ENCODE results near the gene WBP11.

WBP11 gene

DNA sequence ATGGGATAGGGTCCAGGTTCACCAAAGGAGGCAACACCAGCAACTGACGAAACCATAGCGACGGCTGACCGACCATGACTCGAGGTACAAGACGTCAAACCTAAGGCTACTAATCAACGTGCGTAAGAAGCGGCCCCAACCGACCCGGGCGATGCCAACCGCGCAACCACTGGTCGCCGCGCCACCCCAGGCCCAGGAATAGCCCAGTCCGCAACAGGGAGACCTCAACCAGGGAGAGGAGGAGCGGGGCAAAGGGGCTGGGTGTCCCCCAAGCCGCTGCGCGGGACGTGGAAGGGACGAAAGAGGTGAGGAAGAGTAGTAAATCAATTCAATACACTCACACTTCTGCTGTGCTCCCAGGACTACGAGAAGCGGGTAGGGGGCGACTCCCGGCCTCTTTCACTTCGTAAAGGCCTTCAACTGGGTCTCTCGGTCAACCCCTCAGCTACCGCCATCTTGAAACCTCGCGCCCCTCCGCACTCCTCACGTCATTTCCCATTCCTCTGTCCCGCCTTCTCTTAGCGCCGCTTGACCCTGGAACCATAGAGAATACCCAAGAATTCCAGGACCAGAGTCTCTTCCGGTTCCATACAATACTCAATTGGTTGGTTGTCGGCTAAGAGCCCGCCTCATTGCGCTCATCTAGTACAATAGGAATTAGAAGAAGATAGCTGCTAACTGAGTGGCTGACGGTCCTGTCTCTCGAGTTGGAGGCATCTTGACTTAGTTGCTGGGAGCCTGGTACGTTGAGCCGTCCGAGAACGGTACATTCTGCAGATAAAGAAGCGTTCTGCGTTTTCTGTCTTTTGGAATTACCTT, at the start of gene WBP11, which contains the start of gene C12orf60:
TSS of gene WBP11 (minus strand) at position 468 of the 819 bp plus-strand sequence. CDS start 2,095 bp downstream, outside the sequence.
TSS of gene C12orf60 (plus strand) at position 660 of the 819 bp plus-strand sequence. CDS start 19,266 bp downstream, outside the sequence.
- peak; percentile 100 for DNase-seq

DNA sequence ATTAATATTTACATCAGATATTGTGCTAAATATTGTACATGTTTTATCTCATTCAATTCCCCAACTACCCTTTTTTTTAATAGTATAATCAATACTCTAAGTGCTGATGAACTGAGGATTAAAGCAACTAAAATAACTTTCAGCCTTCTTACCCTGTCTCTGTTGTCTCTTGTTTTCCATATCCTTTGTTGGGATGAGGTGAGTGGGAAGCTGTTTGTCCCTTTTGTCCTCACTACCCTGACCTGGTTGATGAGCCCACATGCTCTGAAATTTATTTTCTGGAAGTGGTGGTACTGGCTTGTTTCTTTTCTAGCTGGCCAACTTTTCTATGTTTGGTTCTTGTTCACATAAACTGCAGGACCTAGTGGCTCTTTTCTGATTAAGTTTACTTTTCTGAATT, 49.6 kb upstream of the WBP11 start:
- no peak for DNase-seq

DNA sequence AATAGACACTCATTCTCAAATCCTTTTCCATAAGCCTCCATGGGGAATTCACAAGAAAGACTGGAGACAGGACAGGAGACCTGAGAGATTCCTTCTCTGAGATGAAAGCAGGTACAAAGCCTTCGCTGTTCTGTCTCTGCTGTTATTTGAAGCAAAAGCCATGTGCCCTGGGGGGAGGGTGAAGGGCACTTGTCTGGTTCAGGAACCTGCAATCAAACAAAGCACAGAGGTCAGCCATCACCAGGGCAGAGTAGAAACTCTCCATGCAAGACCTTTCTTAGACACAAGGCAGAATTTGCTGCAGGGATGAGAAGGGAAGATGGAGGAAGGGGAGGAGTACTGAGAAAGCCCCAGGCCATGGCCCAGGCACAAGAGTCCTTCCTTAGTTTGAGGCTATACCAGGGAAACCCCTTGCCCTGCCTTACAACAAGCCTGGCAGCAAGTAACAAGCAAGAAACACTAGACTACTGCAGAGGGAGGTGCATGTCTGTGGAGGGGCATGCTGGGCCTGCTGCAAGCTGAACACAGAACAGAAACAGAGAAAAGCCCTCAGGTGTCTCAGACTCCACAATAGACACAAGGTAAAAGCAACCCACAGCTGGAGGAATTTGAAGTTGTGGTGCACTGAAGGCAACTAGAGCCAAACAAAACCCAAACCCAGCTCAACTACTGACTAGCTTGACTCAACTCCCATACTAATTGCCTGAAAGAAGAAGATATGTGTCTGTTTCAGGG, 47.8 kb upstream of the WBP11 start:
- no peak for DNase-seq

DNA sequence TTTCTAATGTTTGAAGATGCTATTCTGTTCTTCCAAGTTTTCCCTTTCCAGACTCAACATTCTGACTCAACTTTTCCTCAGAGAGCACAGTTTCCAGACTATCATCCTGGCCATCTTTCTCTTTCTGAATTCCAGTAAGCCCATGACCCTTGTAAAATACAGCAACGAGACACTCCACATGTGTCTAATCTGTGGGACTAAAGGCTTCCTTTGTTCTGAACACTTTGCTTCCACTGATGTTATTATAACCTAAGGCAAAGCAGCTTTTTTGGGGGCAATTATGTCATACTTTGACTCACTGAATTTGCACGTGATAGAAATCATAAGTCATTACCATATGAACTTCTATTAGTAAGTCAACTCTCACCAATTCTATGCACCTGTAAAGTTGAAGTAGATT, 46.4 kb upstream of the WBP11 start:
- DNase-seq: no peak

DNA sequence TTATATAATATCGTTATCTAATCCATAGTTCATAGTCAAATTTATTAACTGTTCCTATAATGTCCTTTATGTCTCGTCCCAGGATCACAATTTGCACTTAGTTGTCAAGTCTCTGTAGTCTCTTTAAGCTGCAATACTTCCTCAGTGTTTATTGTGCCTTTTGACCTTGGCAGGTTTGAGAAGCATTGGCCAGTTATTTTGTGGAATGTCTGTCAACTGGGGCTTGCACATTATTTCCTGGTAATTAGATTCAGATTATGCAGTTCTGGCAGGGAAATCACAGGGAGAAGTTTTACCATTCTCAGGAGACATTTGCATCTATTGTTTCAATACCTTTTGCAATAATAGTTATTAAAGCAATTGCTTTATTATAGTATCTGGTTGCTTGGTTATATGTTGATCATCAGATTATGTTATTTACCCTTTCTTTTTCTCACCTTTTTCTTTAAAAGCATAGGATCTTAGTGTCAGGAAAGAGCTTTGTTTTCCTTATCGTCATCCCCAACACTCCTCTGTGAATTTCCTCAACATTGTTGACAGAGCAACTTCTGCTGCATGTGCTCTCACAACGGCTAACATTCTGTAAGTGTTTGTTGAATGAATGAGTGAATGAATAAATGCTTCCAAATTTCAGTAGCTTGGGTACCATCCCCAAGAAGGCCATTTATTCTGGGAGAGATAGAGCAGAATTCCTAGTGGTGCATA, 43.8 kb upstream of the WBP11 start:
- no peak for DNase-seq

DNA sequence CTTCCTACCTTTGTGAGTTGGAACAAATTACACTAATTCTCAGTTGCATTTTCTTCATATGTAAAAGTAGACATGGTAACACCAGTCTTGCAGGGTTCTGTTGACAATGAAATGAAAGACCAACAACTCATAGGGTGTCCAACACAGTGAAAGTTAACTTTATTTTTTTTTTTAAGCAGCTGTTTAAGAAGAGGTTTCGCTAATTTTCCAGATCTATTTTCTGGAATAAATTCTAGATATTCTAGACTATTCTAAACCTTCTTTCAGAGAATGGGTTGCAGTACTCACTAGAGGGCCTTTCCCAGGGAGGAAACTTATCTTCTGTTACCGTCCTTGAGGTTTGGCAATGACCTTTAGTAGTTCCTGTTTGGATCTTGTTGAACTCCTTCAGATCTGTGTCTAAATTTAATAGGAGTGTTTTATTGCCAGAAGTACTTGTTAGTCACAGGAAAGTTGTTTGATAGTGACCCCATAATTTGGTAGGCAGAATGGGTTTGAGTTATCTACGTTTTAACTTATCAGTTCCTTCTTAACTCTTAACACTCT, 42.8 kb upstream of the WBP11 start:
- DNase-seq: no peak

DNA sequence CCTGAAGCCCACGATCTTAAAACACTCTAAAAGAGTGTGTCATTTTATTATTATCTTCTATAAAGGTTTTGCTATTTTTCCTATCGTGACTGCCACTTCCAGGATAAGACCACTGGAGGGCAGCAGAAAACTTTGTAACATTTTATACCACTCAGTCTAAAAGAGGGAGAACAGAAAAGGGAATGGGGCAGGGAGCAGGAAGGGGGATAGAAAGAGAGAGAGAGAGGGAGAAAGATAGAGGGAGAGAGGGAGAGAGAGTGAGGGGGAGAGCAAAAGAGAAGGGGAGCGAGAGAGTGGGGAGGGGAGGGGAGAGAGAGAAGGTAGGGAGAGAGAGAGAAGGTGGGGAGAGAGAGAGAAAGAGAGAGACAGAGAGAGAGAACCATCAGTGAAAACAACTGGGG, 42.1 kb upstream of the WBP11 start:
- peak; percentile 48 for DNase-seq

DNA sequence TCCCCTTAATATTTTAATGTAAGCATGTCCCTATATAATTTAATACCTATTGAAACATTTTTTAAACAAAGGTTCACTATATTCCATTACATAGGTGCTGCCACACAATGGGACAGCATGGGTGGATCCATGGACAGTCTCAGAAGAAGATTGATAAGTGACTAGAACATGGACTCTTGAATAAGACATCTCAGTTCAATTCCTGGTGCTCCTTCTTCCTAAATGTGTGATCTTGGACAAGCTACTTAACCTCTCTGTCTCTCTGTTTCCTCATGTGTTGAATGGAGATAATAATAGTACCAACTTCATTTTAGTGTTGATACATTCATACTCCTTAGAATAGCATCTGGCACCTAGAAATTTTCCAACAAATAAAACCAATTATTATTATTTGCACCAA, 41.1 kb upstream of the WBP11 start:
- DNase-seq: no peak

DNA sequence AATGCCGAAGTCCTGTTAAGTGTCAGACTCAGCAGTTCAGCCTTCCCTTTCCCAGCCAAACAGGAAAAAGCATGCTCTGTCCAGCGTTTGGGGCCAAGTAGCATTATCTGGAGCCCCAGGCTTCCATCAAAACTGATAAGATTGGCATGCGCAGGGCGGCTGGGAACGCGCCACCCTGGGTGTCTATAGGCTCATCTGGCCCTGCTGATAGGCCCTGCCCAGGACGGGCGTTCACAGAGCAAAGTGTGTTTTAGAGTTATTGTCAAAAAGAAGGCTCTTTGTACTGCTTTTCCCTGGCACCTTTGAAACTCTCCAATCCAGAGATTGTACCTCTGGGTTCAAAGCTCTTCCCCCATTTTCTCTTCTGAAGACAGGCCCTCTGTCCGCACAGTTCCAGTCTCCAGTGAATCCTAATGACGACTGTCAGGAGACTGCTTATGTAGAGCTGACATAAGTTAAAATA, 40.2 kb upstream of the WBP11 start, which contains the start of gene ART4:
TSS of gene ART4 (minus strand) at position 102 of the 463 bp plus-strand sequence. CDS start 413 bp downstream, outside the sequence.
- no peak for DNase-seq

DNA sequence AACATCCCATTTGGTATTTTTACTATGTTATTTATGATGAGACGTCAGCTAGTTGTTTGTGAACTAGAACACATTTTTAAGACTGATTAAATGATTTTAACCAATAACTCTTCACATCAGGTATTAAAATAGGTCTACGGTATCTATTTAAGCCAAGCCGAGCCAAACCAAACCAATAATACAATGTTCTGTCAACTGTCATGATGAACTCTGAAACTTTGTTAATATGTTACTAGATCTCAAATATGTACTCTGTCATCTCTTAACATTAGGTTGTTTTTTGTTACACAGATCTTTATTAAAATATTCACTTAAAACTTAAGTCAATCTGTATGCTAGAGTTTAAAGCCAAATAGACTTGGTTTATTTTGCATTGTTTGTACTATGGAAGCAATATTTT, 39.0 kb upstream of the WBP11 start:
- no peak for DNase-seq

DNA sequence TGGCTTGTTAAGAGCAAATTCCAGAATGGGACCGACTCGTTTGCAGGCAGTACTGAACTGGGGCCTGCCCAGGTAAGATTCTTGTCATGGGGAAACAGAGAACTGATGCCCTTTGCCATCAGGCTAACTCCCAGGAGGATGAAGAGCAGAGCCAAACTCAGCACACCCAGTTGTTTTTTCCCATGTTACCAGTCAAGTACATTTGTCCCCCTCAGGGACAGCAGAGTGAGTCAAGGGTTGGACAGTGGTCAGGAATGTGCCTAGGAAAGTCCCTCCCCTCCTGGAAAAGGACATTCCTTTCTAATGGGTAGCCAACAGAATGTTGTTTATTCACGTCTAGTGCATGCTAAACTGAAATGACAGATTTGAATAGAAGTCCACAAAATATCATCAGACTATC, 38.5 kb upstream of the WBP11 start:
- no peak for DNase-seq

DNA sequence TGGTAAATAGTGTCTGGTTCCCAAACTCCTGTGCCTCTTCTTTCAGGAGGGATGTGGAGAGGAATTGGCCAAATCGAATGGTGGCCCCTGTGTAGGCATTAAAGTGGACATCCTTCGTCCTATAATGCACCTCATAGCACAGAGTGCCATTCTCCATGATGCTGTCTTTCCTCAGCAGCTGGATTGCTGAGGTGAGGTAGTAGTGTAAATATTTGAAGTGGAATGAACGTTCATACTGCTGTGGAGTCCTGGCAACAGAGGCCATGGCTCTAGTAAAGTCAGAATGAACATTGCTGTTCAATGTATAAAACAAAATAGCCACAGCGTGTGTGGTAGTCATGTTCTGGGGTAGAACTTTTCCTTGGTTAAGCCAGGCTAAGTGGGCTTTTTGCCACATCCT, 37.3 kb upstream of the WBP11 start:
- DNase-seq: no peak

DNA sequence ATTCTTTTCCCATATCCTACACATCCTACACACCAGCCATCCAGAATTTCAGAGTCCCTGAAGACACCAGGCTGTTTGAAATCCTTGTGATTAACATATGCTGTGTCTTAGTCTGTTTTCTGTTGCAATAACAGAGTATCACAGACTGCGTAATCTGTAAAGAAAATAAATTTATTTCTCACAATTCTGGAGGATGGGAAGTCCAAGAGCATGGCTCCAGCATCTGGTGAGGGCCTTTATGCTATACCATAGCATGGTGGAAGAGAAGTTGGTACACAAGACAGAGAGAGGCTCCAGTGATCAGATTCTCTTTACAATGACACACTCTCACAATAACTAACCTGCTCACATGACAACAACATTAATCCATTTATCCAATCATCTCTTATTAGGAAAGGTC, 36.0 kb upstream of the WBP11 start:
- no peak for DNase-seq

DNA sequence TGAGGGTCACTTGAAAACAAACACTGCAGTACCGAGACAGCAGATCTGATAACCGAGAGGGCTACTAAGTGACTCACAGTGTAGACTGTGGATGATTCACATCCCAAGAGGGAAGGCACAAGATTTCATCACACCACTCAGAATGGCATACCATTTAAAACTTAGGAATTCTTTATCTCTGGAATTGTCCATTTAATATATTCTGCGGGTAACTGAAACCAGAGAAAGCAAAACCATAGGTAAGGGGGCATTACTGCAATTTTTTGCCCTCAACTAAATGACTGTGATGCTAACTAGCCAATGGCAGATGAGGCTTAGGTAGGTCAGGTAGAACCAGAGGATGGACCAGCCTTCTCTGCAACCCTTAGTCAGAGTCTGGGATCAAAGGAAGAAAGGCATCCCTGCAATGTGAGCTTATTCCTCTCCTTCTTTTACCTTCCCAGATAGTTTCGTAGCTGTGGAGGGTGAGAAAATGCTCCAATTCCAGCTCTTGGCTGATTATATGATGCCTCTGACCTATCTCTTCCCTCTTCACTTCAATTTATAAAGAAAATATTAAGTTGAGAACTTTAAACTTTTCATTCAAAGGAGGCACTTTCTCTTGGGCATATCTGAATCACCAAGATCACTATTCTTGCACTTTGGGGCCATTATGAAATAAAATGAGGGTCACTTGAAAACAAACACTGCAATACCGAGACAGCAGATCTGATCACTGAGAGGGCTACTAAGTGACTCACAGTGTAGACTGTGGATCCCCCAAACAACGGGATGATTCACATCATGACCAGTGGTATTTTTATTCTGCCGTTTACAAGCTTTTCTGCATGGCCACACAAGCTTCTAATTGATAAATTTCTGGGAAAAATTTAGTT, 33.3 kb upstream of the WBP11 start:
- no peak for DNase-seq

DNA sequence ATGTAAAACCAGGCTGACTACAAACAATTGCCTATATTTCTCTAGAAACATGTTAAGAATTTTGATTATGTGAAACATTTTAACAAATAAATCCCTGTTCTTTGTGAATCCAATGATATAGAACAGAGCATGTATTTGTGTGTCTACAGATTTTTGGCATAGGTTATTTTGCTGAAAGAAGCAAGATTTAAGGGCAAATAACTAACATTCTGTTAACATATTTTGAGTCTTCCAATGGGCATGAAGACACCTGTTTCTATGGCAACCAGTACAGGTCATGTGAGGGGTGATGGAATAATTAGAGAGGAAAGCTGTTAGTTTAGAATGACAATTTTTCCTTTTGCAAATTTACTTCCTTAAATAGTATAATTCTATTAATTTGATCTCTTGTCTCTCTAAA, 31.2 kb upstream of the WBP11 start:
- DNase-seq: no peak

DNA sequence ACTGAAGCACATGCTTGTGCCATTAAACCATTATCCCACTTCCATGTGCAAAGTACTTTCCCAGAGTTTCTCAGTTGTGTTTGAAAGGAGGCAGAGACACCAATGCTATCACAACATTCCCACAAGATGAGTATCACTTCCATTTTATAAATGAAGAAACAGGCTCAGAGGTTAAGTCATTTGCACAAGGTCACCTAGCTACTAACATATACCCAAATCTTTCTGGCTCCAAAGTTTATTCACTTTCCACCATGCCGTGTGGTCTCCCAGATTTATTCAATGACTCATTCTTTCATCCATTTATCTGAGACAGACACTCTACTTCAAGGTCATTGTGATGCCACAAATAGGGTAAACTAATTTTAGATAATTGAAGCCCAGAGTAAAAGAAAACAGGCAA, 30.7 kb upstream of the WBP11 start:
- no peak for DNase-seq

DNA sequence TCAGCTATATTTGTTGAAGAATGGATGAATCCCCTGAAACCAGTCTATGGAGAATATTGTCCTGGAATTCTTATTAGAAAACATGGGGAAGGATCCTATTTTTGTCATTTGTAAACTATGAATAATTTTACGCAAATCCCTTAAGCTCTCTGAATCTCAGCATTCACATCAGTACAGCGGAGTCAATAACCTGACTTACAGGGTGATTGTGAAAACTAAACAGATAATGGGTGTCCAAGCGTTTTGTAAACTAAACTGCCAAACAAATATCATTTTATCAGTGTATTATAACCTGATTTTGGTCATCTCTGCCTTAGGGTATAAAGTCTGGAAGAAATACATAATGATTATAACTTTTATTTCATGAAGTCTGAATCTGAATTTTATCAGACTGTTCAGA, 30.1 kb upstream of the WBP11 start:
- no peak for DNase-seq

DNA sequence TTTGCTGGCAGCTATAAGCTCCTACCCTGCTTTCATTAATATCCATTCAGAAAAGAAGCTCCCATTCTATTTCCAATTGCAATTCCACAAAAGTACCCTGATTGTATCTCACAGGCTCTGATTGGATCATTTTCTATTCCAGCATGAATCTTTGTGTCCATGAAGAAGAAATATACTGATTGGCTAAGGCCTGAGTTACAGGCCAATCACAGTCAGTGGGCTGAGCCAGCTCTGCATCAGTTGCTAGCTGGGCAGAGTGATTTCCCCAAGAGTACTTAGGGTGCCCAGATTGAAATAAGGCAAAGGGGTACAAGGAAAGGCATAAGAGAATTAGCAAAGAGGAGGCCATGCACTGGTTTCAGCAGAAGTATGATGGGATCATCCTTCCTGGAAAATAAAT, 25.6 kb upstream of the WBP11 start:
- DNase-seq: no peak

DNA sequence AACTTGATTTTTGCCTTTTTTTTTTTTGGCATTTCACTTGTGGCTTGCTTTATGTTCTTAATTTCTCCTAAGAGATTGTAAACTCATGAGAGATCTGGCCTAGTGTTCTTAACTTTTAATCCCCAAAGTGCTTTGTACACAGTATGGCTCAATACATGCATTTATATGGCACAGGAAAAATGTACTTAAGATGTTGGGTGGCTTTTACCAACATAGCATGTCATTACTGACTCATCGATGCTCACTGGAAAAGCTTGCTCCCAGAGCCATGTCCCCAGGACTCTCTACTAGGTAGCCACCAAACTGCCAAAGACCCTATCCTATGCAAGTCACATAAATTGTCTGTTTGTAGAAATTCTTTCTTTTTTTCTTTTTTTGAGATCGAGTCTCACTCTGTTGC, 23.8 kb upstream of the WBP11 start:
- DNase-seq: no peak

DNA sequence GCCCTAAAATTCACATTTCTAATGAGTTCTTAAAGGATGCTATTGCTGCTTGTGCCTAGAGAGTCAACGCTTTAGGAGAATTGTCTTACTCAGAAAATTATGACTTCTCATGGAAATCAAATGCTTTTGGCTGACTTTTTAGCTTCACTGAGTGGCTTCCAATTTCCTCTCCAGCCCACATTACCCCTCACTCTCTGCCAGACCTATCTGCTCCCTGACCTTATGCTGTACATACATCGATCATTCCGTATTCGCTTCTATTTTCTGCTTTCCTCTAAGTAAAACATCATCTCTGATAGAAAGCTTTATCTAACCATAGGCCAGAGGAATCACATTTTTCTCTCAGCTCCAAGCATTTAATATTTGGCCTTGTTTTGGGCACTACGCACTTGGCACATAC, 23.2 kb upstream of the WBP11 start:
- DNase-seq: no peak

DNA sequence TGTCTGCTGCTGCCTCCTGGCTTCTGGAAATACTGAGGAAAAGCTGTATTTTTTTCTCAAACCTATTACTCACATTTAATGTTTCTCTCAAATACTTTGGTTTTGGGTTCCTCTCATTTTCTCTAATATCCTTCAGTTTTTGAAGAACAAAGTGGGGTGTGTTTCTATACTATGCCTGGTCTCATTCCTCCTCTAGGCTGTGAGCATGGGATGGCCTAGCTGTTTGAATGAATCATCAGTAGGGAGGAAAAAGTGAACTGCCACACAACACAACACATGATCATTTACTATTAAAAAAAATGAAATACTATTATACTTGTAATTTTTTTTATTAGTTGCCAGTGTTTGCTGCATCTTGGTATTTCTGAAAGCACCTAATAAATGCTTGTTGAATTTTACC, 22.0 kb upstream of the WBP11 start:
- DNase-seq: no peak

DNA sequence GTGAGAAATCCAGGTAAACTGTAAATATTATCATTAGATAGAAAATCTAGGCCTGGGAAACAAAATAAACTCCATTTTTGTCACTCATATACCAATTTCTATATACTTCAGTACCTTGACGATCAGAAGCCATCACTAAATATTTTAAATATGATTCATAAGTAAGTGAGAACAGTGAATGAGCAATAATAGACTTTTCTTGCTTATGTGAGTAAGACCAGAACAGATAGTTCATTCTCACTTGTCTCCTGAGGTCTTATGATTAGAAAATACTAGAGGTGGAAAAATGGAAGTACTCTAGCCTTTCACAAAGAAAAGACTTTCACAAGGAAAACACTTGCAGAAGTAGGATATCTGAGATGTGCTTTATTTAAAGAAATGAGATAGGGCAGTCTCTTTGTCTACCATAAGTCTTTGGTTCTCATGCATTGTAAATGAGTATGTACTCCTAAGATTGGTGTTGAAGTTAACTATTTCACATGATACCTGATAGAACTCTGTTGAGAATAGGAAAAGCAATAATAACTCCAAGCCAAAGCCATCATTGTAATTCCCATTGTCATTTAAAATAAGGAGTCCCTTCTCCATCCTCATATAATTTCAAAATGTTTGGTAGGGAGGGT, 20.8 kb upstream of the WBP11 start:
- DNase-seq: no peak

Measured in NCI-H1105 treated with DMSO at 0.1 percent for 48 hours (cell line).